PC-9 (cell line): ENCODE results near the gene IL34. TPM values are rescaled to one million over a fixed set of nuclear protein-coding genes. Genes with fewer than 3 reads are reported as not detected.

Experiments used
- BruUV-seq: library from RNA; stranded (reverse); fragments of 400-500 nt; replicated peaks from 2 replicates; lab custom pipeline; 2021; lab: Mats Ljungman, UMichigan
- CTCF ChIA-PET: fragments of 300-600 bp; sonication (Branson Sonifier 250); formaldehyde crosslinking; loops from one replicate; lab custom pipeline; 2022; ENCODE audit warnings: antibody characterized with exemption; lab: Charles Lee
- POLR2A ChIA-PET: fragments of 300-600 bp; sonication (Branson Sonifier 250); formaldehyde crosslinking; loops from one replicate; lab custom pipeline; 2022; ENCODE audit warnings: antibody characterized with exemption; ENCODE audit not compliant: unreplicated experiment; lab: Charles Lee
- DNase-seq, 2 experiments: peaks; one replicate each; pipeline versions ENCODE4 v3.0.0 to v3.0.0-alpha.2; 2015 to 2022; ENCODE audit warnings: mixed read lengths in 1 of 2
- H2AFZ ChIP-seq: fragments of 200-600 bp; sonication (generic); 2 replicates; pipeline ENCODE4 v1.8.1; 2017; ENCODE audit warnings: antibody characterized with exemption
- H3F3A ChIP-seq: fragments of 200-600 bp; sonication (generic); 2 replicates; pipeline ENCODE4 v1.8.1; 2017; ENCODE audit warnings: antibody characterized with exemption, mild to moderate bottlenecking, low read depth; ENCODE audit not compliant: insufficient read depth
- H3K27ac ChIP-seq: fragments of 200-600 bp; sonication (generic); 2 replicates; pipeline ENCODE4 v1.6.1; 2016; ENCODE audit warnings: mixed run types
- H3K27me3 ChIP-seq: fragments of 200-600 bp; sonication (generic); 2 replicates; pipeline ENCODE4 v1.6.1; 2016; ENCODE audit warnings: low read depth, mixed run types; ENCODE audit not compliant: insufficient read depth
- H3K36me3 ChIP-seq: fragments of 200-600 bp; sonication (generic); 2 replicates; pipeline ENCODE4 v1.6.1; 2016; ENCODE audit warnings: low read depth, mixed run types
- H3K4me1 ChIP-seq: fragments of 200-600 bp; sonication (generic); replicated peaks from 2 replicates; pipeline ENCODE4 v1.6.1; 2016; ENCODE audit warnings: mixed run types; ENCODE audit not compliant: insufficient read depth
- H3K4me2 ChIP-seq: fragments of 200-600 bp; sonication (generic); 2 replicates; pipeline ENCODE4 v1.6.1; 2017; ENCODE audit warnings: mixed run types
- H3K4me3 ChIP-seq: fragments of 200-600 bp; sonication (generic); 2 replicates; pipeline ENCODE4 v1.6.1; 2016; ENCODE audit warnings: mixed run types
- H3K79me2 ChIP-seq: fragments of 200-600 bp; sonication (generic); 2 replicates; pipeline ENCODE4 v1.6.1; 2017; ENCODE audit warnings: low read depth, mixed run types
- H3K9me2 ChIP-seq: fragments of 200-600 bp; sonication (generic); 2 replicates; pipeline ENCODE4 v1.8.1; 2017; ENCODE audit warnings: mild to moderate bottlenecking; ENCODE audit not compliant: insufficient read depth
- H3K9me3 ChIP-seq: fragments of 200-600 bp; sonication (generic); 2 replicates; pipeline ENCODE4 v1.8.1; 2016; ENCODE audit warnings: low read depth; ENCODE audit not compliant: insufficient read depth
- H4K20me1 ChIP-seq: fragments of 200-600 bp; sonication (generic); 2 replicates; pipeline ENCODE4 v1.8.1; 2017; ENCODE audit not compliant: insufficient read depth
- EZH2 ChIP-seq: fragments of 200-600 bp; sonication (generic); IDR thresholded peaks from 2 replicates; pipeline ENCODE4 v1.8.0; 2017; ENCODE audit warnings: antibody characterized with exemption, low read depth
- intact Hi-C: fragments of 100-400 bp; cut with micrococcal nuclease; formaldehyde crosslinking; loops from one replicate; pipeline ENCODE4 v1.10.0; 2022; ENCODE audit not compliant: unreplicated experiment
- total RNA-seq: library from RNA; stranded (reverse); gene quantifications from 2 replicates; pipeline ENCODE4 v1.2.3, GENCODE V29; 2021
- TF ChIP-seq, protein P1 (sequence below): fragments of 200-600 bp; sonication (generic); conservative IDR thresholded peaks from 2 replicates; pipeline ENCODE4 v1.6.1; 2017; ENCODE audit warnings: mixed run types, antibody characterized with exemption, mild to moderate bottlenecking, moderate library complexity

The IL34 gene
- total RNA-seq, 1 experiment from 2014 or later = not detected

DNA sequence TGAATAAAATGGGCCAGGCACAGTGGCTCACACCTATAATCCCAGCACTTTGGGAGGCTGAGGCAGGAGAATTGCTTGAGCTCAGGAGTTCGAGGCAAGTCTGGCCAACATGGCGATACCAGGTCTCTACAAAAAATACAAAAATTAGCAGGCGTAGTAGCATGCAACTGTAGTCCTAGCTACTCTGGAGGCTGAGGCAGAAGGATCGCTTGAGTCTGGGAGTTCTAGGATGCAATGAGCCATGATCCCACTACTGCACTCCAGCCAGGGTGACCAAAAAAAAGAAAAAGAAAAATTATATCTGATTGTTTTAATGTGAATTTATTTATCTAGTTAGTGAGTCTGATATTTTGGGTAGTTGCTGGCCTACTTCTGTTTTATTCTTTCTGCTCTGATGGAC is 7.0 kb downstream of the IL34 start:
- peaks cover 9% of the 10 kb centered on the region; the same call in 1 of the 2 replicates for H3F3A ChIP-seq
- no peak overlapping the region for H3K27ac ChIP-seq
- H4K20me1 ChIP-seq = no peaks in the 10 kb centered on the region
- no peaks in the 10 kb centered on the region for H3K9me2 ChIP-seq
- TF ChIP-seq, protein P1, sequence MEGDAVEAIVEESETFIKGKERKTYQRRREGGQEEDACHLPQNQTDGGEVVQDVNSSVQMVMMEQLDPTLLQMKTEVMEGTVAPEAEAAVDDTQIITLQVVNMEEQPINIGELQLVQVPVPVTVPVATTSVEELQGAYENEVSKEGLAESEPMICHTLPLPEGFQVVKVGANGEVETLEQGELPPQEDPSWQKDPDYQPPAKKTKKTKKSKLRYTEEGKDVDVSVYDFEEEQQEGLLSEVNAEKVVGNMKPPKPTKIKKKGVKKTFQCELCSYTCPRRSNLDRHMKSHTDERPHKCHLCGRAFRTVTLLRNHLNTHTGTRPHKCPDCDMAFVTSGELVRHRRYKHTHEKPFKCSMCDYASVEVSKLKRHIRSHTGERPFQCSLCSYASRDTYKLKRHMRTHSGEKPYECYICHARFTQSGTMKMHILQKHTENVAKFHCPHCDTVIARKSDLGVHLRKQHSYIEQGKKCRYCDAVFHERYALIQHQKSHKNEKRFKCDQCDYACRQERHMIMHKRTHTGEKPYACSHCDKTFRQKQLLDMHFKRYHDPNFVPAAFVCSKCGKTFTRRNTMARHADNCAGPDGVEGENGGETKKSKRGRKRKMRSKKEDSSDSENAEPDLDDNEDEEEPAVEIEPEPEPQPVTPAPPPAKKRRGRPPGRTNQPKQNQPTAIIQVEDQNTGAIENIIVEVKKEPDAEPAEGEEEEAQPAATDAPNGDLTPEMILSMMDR = no peak
- no peak for TF ChIP-seq EZH2
- H3K79me2 ChIP-seq = no peaks in the 10 kb centered on the region
- no peaks in the 10 kb centered on the region for H3K36me3 ChIP-seq
- ChIA-PET CTCF (interaction anchor here (0.6 to 1.3 kb wide), 6 partner anchors 12 to 286 kb away, joined by 3 to 14 read pairs (median 6); no protein-coding TSS in a partner anchor), POLR2A (no interaction called here)
- H2AFZ ChIP-seq = no peak overlapping the region
- H3K4me2 ChIP-seq = peak overlapping the region; percentile 74; the same call in 1 of the 2 replicates
- BruUV-seq = no TSS peak
- intact Hi-C loops = loop anchor here (1.0 to 5.0 kb wide), 3 partner anchors 91 to 283 kb away; no protein-coding TSS in a partner anchor
- no peaks in the 10 kb centered on the region for H3K27me3 ChIP-seq
- H3K4me1 ChIP-seq = peaks cover 25% of the 10 kb centered on the region
- no peak for DNase-seq
- H3K4me3 ChIP-seq = no peak overlapping the region
- no peaks in the 10 kb centered on the region for H3K9me3 ChIP-seq

DNA sequence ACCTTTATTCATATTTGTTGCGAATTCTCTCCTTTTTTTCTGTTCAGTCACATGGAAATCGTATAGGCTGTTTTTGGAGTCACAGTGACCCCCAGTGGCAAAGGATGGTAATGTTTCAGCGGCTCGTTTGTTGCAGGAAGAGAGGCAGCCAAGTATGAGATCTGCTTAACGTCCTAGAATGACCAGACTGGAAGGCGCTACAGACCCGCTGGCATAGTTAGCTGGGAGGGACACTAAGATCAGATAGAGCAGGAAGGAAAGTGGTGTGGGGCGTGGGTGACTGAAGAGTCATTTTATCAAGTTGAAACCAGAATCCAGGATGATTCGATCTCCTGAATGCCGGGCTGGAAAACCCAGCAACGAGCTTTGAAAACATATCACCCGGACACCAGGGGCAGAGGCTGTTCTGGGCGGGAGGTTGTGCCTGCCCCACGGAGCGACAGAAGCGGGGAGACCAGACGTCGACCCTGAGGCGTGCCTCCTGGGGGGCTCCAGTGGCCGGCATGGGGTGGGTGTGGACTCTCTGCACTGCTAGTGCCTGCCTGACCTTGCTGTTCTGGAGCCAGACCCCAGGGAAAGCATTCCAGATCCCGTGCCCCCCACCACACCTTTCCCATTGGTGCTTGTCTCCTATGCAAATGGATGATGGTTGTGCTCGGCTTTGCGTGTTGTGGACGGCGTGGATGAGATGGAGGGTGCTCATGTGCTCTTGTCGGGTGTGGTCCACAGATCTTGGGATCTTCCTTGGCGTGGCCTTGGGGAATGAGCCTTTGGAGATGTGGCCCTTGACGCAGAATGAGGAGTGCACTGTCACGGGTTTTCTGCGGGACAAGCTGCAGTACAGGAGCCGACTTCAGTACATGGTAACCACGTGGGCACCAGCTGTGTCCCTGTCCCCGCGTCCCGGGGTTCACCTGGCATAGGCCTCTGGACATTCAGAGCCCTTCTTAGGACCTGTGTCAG is 7.7 kb downstream of the IL34 start:
- Histone ChIP-seq H3K27ac (no peak overlapping the region), H3K4me3 (peak overlapping the region; percentile 33; the same call in 1 of the 2 replicates), H3K9me3 (no peaks in the 10 kb centered on the region), H3K79me2 (no peaks in the 10 kb centered on the region), H3F3A (0 out of 2 replicates have a peak, but pooled peaks cover 4% of the 10 kb centered on the region), H3K4me1 (peaks cover 25% of the 10 kb centered on the region), H3K9me2 (no peaks in the 10 kb centered on the region), H2AFZ (peak overlapping the region; percentile 76), H4K20me1 (no peaks in the 10 kb centered on the region), H3K27me3 (no peaks in the 10 kb centered on the region), H3K4me2 (peak overlapping the region; percentile 74), H3K36me3 (no peaks in the 10 kb centered on the region)
- no peak for TF ChIP-seq EZH2
- TF ChIP-seq, protein P1 = peak; percentile 94
- ChIA-PET CTCF (interaction anchor here (0.5 to 1.6 kb wide), 9 partner anchors 12 to 366 kb away, joined by 3 to 14 read pairs (median 5); no protein-coding TSS in a partner anchor), POLR2A (no interaction called here)
- BruUV-seq = no TSS peak
- intact Hi-C loops = loop anchor here (1.0 to 5.0 kb wide), 4 partner anchors 92 to 283 kb away; no protein-coding TSS in a partner anchor
- peak; percentile 59 to 87 for DNase-seq

DNA sequence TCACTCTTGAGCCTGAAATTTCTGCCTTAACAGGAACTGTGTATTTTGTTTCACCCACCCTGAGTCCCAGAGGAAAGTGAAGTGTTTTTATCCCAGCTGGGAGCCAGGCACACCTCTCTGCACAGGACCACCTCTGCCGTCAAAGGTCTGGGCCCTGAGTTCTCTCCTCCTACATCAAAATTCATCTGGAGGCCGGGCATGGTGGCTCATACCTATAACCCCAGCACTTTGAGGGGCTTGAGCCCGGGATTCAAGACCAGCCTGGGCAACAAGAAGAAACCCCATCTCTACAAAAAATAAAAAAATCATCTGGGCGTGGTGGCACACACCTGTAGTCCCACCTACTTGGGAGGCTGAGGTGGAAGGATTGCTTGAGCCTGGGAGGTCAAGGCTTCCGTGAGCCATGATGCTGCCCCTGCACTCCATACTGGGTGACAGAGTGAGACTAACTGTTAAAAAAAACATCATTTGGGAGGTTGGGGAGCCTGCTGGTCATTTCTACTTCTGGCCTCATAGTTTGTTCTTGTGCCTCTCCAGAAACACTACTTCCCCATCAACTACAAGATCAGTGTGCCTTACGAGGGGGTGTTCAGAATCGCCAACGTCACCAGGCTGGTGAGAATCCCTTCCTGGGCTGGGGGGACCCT is 9.8 kb downstream of the IL34 start:
- no peak overlapping the region for H2AFZ ChIP-seq
- no TSS peak for BruUV-seq
- no peak overlapping the region for H3K27ac ChIP-seq
- H3K9me3 ChIP-seq = no peaks in the 10 kb centered on the region
- H3K79me2 ChIP-seq = no peaks in the 10 kb centered on the region
- TF ChIP-seq, protein P1 = no peak
- no peak for TF ChIP-seq EZH2
- no peaks in the 10 kb centered on the region for H3K27me3 ChIP-seq
- intact Hi-C loops = no loop called here
- 0 out of 2 replicates have a peak, but pooled peaks cover 4% of the 10 kb centered on the region for H3F3A ChIP-seq
- peaks cover 24% of the 10 kb centered on the region for H3K4me1 ChIP-seq
- DNase-seq = no peak
- POLR2A ChIA-PET = no interaction called here
- no peak overlapping the region for H3K4me3 ChIP-seq
- no peak overlapping the region for H3K4me2 ChIP-seq
- CTCF ChIA-PET = no interaction called here
- no peaks in the 10 kb centered on the region for H4K20me1 ChIP-seq
- no peaks in the 10 kb centered on the region for H3K36me3 ChIP-seq
- no peaks in the 10 kb centered on the region for H3K9me2 ChIP-seq
